LNCaP clone FGC (cell line): ENCODE results near the gene PARK7.

ENCODE experiments used
- DNase-seq: peaks from one replicate; pipeline ENCODE4 v3.0.0-alpha.2; 2011; ENCODE audit warnings: low read depth
- H3K4me3 ChIP-seq: 2 replicates; pipeline ENCODE4 v1.5.1; 2011; ENCODE audit warnings: mild to moderate bottlenecking, low read depth, low read length, control low read depth
- TF ChIP-seq, protein P1 (sequence below): IDR thresholded peaks from 2 replicates; pipeline ENCODE4 v1.5.1; 2012; ENCODE audit warnings: mild to moderate bottlenecking; ENCODE audit not compliant: control insufficient read depth, insufficient read depth; ENCODE audit errors: extremely low read depth

Gene PARK7

DNA sequence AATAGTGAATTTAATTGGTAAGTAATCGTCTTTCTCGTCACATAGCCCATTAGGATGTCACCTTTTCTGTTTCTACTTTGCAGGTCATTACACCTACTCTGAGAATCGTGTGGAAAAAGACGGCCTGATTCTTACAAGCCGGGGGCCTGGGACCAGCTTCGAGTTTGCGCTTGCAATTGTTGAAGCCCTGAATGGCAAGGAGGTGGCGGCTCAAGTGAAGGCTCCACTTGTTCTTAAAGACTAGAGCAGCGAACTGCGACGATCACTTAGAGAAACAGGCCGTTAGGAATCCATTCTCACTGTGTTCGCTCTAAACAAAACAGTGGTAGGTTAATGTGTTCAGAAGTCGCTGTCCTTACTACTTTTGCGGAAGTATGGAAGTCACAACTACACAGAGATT lies 23.3 kb downstream of the PARK7 start:
- no peak for DNase-seq

DNA sequence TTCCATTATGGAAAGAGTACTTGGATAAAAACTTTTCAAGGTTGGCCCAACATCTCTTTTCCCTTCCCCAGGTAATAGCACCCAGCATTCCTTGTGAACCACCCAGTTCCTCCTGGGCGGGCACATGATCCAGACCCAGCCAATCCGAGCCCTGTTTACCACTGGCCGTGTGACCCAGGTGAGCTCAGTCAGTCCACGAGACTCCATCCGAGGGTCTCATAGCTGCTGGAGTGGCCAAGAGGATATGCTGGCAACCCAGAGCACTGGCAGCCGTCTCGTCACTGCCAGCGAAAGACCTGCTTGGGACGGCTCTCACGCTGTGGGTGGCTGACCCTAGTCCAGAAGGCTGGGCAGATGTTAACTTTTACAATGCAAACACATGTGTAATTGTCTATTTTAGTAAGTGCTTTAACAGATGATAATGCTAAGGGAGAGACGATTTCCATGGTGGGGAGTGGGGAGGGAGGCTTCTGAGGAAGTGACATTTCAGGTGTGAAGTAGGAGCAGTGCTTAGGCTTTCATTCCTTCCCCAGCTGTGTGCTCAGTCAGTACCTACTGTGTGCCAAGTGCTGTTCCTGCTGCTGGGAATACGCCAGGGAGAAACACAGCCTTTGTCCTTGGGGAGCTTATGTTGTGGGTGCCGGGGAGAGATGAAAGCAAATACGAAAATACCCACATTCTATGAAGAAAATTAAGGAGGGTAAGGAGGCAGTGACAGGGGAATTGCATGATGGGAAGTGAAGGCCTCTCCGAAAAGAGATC lies 24.5 kb downstream of the PARK7 start:
- TF ChIP-seq, protein P1, sequence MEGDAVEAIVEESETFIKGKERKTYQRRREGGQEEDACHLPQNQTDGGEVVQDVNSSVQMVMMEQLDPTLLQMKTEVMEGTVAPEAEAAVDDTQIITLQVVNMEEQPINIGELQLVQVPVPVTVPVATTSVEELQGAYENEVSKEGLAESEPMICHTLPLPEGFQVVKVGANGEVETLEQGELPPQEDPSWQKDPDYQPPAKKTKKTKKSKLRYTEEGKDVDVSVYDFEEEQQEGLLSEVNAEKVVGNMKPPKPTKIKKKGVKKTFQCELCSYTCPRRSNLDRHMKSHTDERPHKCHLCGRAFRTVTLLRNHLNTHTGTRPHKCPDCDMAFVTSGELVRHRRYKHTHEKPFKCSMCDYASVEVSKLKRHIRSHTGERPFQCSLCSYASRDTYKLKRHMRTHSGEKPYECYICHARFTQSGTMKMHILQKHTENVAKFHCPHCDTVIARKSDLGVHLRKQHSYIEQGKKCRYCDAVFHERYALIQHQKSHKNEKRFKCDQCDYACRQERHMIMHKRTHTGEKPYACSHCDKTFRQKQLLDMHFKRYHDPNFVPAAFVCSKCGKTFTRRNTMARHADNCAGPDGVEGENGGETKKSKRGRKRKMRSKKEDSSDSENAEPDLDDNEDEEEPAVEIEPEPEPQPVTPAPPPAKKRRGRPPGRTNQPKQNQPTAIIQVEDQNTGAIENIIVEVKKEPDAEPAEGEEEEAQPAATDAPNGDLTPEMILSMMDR: no peak
- no peak for DNase-seq
- no peak overlapping the region for H3K4me3 ChIP-seq

More for the DNA sequence above, 23.3 kb downstream of the PARK7 start:
- H3K4me3 ChIP-seq: no peak overlapping the region
- TF ChIP-seq, protein P1: no peak

DNA sequence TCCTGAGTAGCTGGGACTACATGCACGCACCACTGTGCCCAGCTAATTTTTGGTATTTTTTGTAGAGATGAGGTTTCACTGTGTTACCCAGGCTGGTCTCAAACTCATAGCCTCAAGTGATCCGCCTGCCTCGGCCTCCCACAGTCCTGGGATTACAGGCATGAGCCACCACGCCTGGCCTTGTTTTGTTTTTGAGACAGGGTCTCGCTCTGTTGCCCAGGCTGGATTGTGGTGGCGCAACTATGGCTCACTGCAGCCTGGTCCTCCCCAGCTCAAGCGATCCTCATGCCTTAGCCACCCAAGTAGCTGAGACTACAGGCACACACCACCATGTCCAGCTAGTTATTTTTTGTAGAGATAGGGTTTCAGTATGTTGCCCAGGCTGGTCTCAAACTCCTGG lies 26.0 kb downstream of the PARK7 start:
- DNase-seq: no peak
- TF ChIP-seq, protein P1: no peak
- no peak overlapping the region for H3K4me3 ChIP-seq

DNA sequence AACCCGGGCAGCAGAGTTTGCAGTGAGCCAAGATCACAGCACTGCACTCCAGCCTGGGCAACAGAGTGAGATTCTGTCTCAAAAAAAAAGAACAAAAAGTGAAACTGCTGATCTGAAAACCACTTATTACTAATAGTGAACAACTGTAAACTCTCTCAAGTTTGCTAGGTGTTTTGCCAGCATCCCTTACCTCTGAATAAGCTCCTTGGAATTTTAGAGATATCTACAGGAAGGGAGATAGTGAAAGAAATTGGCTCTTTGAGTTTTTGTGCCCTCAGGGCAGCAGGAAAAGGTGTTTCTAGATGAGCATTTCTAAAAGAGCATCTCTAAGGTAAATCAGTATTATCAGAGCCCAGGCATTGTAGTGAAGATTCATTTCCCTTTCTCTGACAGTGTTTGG lies 27.1 kb downstream of the PARK7 start:
- TF ChIP-seq, protein P1: no peak
- no peak for DNase-seq
- H3K4me3 ChIP-seq: no peak overlapping the region

DNA sequence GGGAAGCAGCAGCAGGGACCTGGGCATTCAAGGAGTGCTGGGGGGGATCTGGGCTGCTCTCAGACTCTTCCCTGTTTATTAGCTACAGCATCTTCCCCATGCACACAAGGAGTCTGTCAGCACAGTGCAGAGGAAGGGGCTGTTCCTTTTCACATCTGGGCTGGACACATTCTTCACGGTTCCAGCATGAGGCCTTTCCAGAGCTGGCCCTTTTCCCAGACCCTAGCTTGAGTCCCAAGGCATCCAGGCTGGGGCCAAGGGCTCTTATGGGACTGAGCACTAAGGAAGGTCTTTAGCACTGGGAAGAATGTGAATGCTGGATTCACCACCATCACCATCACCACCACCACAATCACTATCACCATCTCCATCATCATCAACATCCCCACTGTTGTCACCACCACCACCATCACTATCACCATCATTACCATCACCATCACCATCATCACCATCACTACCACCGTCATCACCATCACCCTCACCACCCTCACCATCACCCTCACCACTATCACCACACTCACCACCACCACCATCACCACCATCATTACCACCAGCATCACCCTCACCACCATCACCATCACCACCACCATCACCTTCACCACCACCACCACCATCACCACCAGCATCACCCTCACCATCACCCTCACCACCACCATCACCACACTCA lies 28.4 kb downstream of the PARK7 start:
- TF ChIP-seq, protein P1: no peak
- DNase-seq: no peak
- H3K4me3 ChIP-seq: no peak overlapping the region

DNA sequence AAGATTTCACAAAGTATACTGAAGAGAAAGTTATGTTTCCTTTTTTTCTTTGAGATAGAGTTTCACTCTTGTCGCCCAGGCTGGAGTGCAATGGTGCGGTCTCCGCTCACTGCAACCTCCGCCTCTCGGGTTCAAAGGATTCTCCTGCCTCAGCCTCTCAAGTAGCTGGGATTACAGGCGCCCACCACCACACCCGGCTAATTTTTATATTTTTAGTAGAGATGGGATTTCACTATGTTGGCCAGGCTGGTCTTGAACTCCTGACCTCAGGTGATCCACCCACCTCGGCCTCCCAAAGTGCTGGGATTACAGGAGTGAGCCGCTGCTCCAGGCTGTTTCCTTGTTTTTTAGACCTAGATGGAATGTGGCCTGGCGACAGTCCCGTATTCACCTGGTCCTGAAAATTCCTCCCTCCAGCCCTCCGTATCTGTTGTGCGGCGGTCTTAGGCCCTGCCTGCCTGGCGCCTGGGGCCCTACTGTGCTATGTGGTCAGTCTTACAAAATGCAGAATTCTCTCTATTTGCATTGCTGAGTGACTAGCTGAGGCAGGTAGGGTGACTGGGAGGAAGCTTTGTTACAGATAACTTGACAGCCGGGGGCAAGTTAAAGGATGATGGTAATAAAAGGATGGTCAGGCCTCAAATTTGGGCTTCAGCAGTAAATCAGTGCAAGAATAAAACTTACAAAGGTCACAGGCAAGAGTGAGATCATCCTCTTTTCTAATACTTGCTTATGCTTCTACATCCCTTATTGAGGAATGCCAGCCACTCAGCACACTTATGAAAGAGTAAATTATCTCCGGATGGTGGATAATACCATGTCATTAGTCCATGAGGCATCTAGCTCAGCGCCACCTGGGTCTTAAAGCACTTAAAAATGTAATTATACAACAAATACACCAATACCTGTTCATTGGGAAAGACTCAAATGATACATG lies 30.3 kb downstream of the PARK7 start:
- H3K4me3 ChIP-seq: no peak overlapping the region
- TF ChIP-seq, protein P1: no peak
- DNase-seq: no peak
